Activated naive CD4-positive, alpha-beta T cell treated with anti-CD3 and anti-CD28 coated beads for 36 hours (primary cell): ENCODE results near the gene CD74. TPM values are rescaled to one million over a fixed set of nuclear protein-coding genes. Genes with fewer than 3 reads are reported as not detected.
"Not testable (repeated sequence)": the region's sequence is repeated elsewhere in the genome, so short reads cannot be mapped to it uniquely, and the experiment has no call there.

Experiments used
- CTCF ChIA-PET: fragments of 350-600 bp; sonication (Branson Sonifier 250); formaldehyde crosslinking; loops from one replicate; lab custom pipeline; 2021; ENCODE audit warnings: antibody characterized with exemption; lab: Charles Lee
- DNase-seq: peaks from one replicate; pipeline ENCODE4 v3.0.0-alpha.2; 2020
- H3K27ac Mint-ChIP-seq: one replicate; pipeline ENCODE4 v1.8.0; 2021; ENCODE audit warnings: mild to moderate bottlenecking, mixed read lengths
- H3K27me3 Mint-ChIP-seq: one replicate; pipeline ENCODE4 v1.8.0; 2021; ENCODE audit warnings: low read depth, mixed read lengths
- H3K36me3 Mint-ChIP-seq: one replicate; pipeline ENCODE4 v1.8.0; 2021; ENCODE audit warnings: low read depth, mixed read lengths
- H3K4me1 Mint-ChIP-seq: one replicate; pipeline ENCODE4 v1.8.0; 2021; ENCODE audit warnings: low read depth, mixed read lengths
- H3K4me3 Mint-ChIP-seq: one replicate; pipeline ENCODE4 v1.8.0; 2021; ENCODE audit warnings: mild to moderate bottlenecking, moderate library complexity, mixed read lengths
- H3K9me3 Mint-ChIP-seq: one replicate; pipeline ENCODE4 v1.8.0; 2021; ENCODE audit warnings: mixed read lengths
- intact Hi-C: fragments of 100-400 bp; cut with micrococcal nuclease; formaldehyde crosslinking; loops from one replicate; pipeline ENCODE4 v1.15.1; 2023
- total RNA-seq, 2 experiments: library from RNA; stranded (reverse); gene quantifications; one replicate each; pipeline ENCODE4 v1.2.3, GENCODE V29; 2021

The CD74 gene
- total RNA-seq, 2 experiments from 2014 or later = 312 to 316 TPM

- Mint-ChIP-seq H3K27ac (no peak overlapping the region), H3K9me3 (no peaks in the 10 kb centered on the region), H3K27me3 (no peaks in the 10 kb centered on the region), H3K4me1 (no peaks in the 10 kb centered on the region), H3K36me3 (no peaks in the 10 kb centered on the region), H3K4me3 (no peak overlapping the region)
- intact Hi-C loops = no loop called here
- no peak for DNase-seq
- CTCF ChIA-PET = no interaction called here
These were observed 9.4 kb upstream of the CD74 start for GRCh38 chr5:150422075-150422474.

GRCh38 chr5:150419630-150420270 lies 7.0 kb upstream of the CD74 start:
- H3K9me3 Mint-ChIP-seq = no peaks in the 10 kb centered on the region
- intact Hi-C loops = no loop called here
- H3K4me3 Mint-ChIP-seq = no peak overlapping the region
- no peak for DNase-seq
- H3K4me1 Mint-ChIP-seq = no peaks in the 10 kb centered on the region
- no peaks in the 10 kb centered on the region for H3K27me3 Mint-ChIP-seq
- no peak overlapping the region for H3K27ac Mint-ChIP-seq
- CTCF ChIA-PET = interaction anchor here (0.6 to 0.7 kb wide), 2 partner anchors 9 to 138 kb away, joined by 3 to 6 read pairs; no protein-coding TSS in a partner anchor
- H3K36me3 Mint-ChIP-seq = no peaks in the 10 kb centered on the region

DNA sequence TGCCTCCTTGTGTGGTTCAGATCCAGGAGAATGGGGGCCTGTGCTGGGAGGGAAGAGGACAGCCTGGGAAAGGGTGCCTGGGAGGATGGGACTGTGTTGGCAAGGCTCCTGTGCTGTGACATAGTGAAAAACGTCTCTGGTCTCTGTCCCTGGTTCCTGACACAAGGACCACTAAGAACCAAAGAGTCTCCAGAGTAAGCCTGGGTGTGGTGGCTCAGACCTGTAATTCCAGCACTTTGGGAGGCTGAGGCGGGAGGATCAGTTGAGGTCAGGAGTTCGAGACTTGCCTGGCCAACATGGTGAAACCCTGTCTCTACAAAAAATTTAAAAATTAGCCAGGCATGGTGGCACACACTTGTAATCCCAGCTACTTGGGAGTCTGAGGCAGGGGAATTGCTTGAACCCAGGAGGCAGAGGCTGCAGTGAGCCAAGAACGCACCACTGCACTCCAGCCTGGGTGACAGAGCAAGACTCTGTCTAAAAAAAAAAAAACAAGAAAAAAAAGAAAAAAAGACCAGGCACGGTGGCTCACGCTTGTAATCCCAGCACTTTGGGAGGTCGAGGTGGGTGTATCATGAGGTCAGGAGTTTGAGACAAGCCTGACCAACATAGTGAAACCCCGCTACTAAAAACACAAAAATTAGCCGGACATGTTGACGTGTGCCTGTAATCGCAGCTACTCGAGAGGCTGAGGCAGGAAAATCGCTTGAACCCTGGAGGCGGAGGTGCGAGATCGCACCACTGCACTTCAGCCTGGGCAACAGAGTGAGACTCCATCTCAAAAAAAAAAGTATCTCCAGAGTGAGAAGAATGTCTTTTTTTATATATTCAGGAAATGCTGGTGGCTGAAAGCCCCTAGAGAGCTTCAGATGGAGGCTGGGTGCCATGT lies 1.4 kb upstream of the CD74 start:
- Mint-ChIP-seq H3K36me3 (peaks cover 11% of the 10 kb centered on the region), H3K27ac (peak overlapping the region; percentile 98), H3K4me1 (peaks cover 32% of the 10 kb centered on the region)
- not testable (repeated sequence) for H3K27me3 Mint-ChIP-seq, DNase-seq, H3K4me3 Mint-ChIP-seq, H3K9me3 Mint-ChIP-seq
- CTCF ChIA-PET = interaction anchor here (0.6 to 4.3 kb wide), 4 partner anchors 11 to 41 kb away, joined by 3 to 33 read pairs (median 4); no protein-coding TSS in a partner anchor
- intact Hi-C loops = loop anchor here (2.0 to 5.0 kb wide), 6 partner anchors 368 to 1067 kb away; partner anchors contain the start of genes GRPEL2, IRGM, SLC26A2 and TNIP1

DNA sequence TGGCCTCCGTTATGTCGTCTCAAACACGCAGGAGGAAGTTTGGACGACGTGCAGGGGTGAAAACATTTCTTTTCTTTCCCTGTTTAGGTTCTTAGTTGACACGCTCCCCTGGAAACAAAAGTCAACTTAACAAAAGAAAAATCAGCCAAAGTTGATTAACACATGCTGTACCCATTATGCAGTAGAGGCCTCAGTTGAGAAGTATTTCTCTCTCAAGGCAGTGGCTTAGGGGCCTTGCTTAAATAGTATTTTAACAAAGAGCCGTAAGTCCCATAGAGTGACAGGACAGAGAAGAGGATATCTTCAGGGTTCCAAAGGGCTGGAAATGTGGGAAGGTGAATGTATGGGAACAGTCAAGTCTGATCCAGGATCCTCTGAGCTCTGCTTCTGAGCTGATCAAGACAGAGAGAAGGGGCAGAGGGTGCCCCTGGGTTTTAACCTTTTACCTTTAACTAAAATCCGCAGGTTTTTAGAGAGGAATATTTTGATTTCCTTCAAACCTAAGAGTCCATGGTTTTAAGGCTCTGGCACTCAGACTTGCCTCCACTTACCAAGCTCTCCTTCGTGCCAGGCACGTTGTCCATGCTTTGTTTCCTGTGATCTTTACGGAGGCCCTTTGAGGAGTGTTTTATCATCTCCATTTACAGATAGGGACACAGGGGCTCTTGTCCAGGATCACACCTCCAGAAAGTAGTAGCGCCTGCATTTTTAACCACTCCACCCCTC lies 629 bp upstream of the CD74 start:
- Mint-ChIP-seq H3K9me3 (no peaks in the 10 kb centered on the region), H3K27me3 (no peaks in the 10 kb centered on the region), H3K36me3 (peaks cover 14% of the 10 kb centered on the region), H3K4me3 (peak overlapping the region; percentile 98), H3K4me1 (peaks cover 37% of the 10 kb centered on the region), H3K27ac (peak overlapping the region; percentile 98)
- CTCF ChIA-PET = interaction anchor here (0.6 to 4.3 kb wide), 3 partner anchors 12 to 46 kb away, joined by 3 to 33 read pairs (median 4); no protein-coding TSS in a partner anchor
- intact Hi-C loops = loop anchor here (2.0 to 5.0 kb wide), 6 partner anchors 369 to 1066 kb away; partner anchors contain the start of genes GRPEL2, IRGM, SLC26A2 and TNIP1
- DNase-seq = no peak

GRCh38 chr5:150411245-150411979 lies 1.3 kb downstream of the CD74 start:
- Mint-ChIP-seq H3K4me3 (peak overlapping the region; percentile 98), H3K27me3 (no peaks in the 10 kb centered on the region), H3K9me3 (no peaks in the 10 kb centered on the region), H3K36me3 (peaks cover 22% of the 10 kb centered on the region), H3K4me1 (peaks cover 39% of the 10 kb centered on the region), H3K27ac (peak overlapping the region; percentile 98)
- peak; percentile 85 for DNase-seq
- intact Hi-C loops = loop anchor here (1.0 to 5.0 kb wide), 7 partner anchors 371 to 1359 kb away; partner anchors contain the start of genes G3BP1, GM2A, GRPEL2 and PPARGC1B
- CTCF ChIA-PET = interaction anchor here (1.1 to 4.3 kb wide), 5 partner anchors 13 to 46 kb away, joined by 3 to 33 read pairs (median 8); no protein-coding TSS in a partner anchor

DNA sequence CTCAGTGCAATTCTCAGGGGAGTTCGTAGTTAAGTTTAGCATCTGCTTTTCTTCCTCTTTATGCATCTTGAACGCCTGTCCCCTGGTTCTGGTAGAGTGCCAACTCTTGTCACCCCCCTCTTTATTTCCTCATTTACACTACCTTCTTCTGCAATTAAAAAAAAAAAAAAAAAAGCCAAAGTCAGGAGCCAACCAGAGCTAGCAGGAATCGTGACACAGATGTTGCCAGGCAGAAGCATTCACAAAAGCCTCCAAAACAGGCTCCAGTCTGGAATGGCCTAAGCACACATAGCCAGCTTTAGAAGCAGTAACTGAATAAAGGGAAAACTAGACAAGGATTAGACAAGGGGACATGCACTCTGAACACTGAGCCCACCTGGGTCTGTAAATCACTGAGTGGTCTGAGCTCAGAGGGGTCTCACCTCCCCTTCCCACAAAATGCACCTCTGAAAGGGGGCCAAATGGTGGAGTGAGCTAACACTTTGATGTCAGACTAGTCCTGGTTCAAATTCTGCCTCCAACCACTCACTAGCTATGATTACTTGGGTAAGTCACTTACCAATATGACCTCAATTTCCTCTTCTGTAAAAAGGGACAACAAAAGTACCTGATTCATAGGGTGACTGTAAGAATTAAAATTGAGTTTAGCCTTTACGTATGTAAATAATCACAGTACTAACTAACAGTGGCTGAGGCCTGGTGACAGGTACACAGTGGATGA lies 2.0 kb downstream of the CD74 start:
- peak; percentile 64 for DNase-seq
- H3K27me3 Mint-ChIP-seq = no peaks in the 10 kb centered on the region
- peak overlapping the region; percentile 98 for H3K4me3 Mint-ChIP-seq
- CTCF ChIA-PET = interaction anchor here (1.1 to 4.3 kb wide), 6 partner anchors 9 to 46 kb away, joined by 3 to 33 read pairs (median 6); no protein-coding TSS in a partner anchor
- peaks cover 39% of the 10 kb centered on the region for H3K4me1 Mint-ChIP-seq
- H3K27ac Mint-ChIP-seq = peak overlapping the region; percentile 98
- intact Hi-C loops = loop anchor here (1.0 to 5.0 kb wide), 7 partner anchors 372 to 1360 kb away; partner anchors contain the start of genes G3BP1, GM2A, GRPEL2 and PPARGC1B
- H3K36me3 Mint-ChIP-seq = peaks cover 24% of the 10 kb centered on the region
- no peaks in the 10 kb centered on the region for H3K9me3 Mint-ChIP-seq

GRCh38 chr5:150409638-150410523 lies 2.8 kb downstream of the CD74 start:
- Mint-ChIP-seq H3K4me3 (peak overlapping the region; percentile 98), H3K27me3 (no peaks in the 10 kb centered on the region), H3K9me3 (no peaks in the 10 kb centered on the region), H3K36me3 (peaks cover 24% of the 10 kb centered on the region), H3K27ac (peak overlapping the region; percentile 98), H3K4me1 (peaks cover 39% of the 10 kb centered on the region)
- intact Hi-C loops = loop anchor here (2.0 to 5.0 kb wide), 6 partner anchors 372 to 1361 kb away; partner anchors contain the start of genes G3BP1, GM2A, GRPEL2 and PPARGC1B
- peak; percentile 70 for DNase-seq
- CTCF ChIA-PET = interaction anchor here (0.6 to 4.3 kb wide), 6 partner anchors 8 to 449 kb away, joined by 3 to 33 read pairs (median 6); partner anchors contain the start of gene SLC26A2

DNA sequence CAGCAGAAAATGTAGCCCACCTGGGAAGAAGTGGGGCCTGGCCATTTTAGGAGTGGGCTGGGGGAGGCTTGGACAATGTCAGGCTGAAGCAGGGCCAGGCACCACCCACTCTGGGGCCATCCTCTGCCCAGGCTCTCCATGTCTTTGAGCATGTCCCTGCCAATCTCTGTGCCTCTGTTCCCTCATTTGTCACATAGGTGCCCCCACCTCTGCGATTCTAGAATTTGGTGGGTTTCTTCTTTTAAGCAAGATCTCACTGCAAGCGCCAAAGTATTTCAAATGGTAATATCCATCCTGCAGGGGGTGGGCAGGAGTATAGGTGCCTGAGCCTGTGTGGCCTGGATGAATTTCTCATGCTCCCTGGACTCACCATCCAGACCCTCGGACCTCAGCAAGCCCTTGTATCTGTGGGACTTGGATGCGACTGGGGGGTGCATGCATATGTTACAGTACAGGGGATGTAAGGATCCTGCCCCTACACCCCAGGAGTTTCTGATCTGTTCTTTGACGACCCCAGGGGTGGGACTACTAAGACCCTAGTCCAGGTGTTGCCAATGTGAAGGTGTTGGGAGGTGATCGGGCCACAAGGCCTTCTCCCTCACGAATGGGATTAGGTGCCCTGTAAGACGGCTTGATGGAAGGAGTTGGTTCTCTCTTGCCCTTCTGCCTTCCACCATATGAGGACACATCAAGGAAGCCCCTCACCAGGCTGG lies 4.3 kb downstream of the CD74 start:
- CTCF ChIA-PET = no interaction called here
- peaks cover 24% of the 10 kb centered on the region for H3K36me3 Mint-ChIP-seq
- H3K4me1 Mint-ChIP-seq = peaks cover 34% of the 10 kb centered on the region
- no peak for DNase-seq
- intact Hi-C loops = no loop called here
- no peaks in the 10 kb centered on the region for H3K27me3 Mint-ChIP-seq
- no peak overlapping the region for H3K27ac Mint-ChIP-seq
- no peaks in the 10 kb centered on the region for H3K9me3 Mint-ChIP-seq
- H3K4me3 Mint-ChIP-seq = no peak overlapping the region

DNA sequence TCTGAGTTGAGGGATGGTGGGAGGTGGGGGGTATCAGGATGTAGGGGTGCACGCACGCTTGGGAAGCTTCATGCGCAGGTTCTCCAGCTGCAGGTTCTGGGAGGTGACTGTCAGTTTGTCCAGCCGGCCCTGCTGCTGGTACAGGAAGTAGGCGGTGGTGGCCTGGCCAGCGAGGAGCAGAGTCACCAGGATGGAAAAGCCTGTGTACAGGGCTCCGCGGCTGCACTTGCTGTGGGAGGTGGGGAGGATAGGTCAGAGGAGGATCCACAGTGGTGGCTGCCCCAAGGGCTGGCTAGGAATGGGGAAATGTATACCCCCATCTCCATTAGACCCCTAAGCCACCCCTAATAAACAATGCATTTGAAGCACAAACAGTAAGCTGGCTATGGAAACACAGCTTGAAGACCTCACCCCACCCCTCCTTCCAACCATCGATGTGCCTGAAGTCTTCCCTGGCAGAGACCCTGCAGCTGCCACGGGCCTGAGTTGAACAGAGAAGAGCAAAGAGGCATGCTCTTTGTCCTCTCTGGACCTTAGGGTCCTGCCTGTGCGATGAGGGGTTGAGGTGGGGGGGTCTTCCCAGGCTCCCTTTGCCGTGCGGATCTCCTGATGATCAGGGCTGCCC lies 5.5 kb downstream of the CD74 start:
- no peak for DNase-seq
- CTCF ChIA-PET = no interaction called here
- intact Hi-C loops = no loop called here
- H3K27me3 Mint-ChIP-seq = no peaks in the 10 kb centered on the region
- H3K9me3 Mint-ChIP-seq = no peaks in the 10 kb centered on the region
- H3K4me3 Mint-ChIP-seq = no peak overlapping the region
- H3K4me1 Mint-ChIP-seq = peaks cover 28% of the 10 kb centered on the region
- H3K36me3 Mint-ChIP-seq = peaks cover 27% of the 10 kb centered on the region
- H3K27ac Mint-ChIP-seq = no peak overlapping the region
